Measurements from ENCODE around the gene NR4A3. TPM values are rescaled to one million over a fixed set of nuclear protein-coding genes. Genes with fewer than 3 reads are reported as not detected.

Gene NR4A3
- total RNA-seq, 1 donor from 2014 or later = 2.0 TPM

- TF ChIP-seq CTCF (conservative IDR thresholded peaks at IDR 0.05) = no peak
- DNase-seq (ENCODE audit: extremely low spot score, unreplicated experiment) = no peak
- Mint-ChIP-seq H3K4me1 (ENCODE audit: unreplicated experiment) (peaks cover 5% of the 10 kb centered on the region), H3K27me3 (no peaks in the 10 kb centered on the region), H3K9me3 (no peaks in the 10 kb centered on the region), H3K27ac (no peak overlapping the region), H3K36me3 (peaks cover 14% of the 10 kb centered on the region), H3K4me3 (no peak overlapping the region)
Measured at GRCh38 chr9:99809586-99810319, 11.9 kb upstream of the NR4A3 start.

GRCh38 chr9:99811172-99811571 is 10.5 kb upstream of the NR4A3 start:
- no peaks in the 10 kb centered on the region for H3K27me3 Mint-ChIP-seq
- H3K4me3 Mint-ChIP-seq = no peak overlapping the region
- no peak overlapping the region for H3K27ac Mint-ChIP-seq
- no peaks in the 10 kb centered on the region for H3K9me3 Mint-ChIP-seq
- DNase-seq (ENCODE audit: extremely low spot score, unreplicated experiment) = no peak
- peaks cover 7% of the 10 kb centered on the region for H3K4me1 Mint-ChIP-seq (ENCODE audit: unreplicated experiment)
- H3K36me3 Mint-ChIP-seq = peaks cover 9% of the 10 kb centered on the region
- TF ChIP-seq CTCF (conservative IDR thresholded peaks at IDR 0.05) = no peak

DNA sequence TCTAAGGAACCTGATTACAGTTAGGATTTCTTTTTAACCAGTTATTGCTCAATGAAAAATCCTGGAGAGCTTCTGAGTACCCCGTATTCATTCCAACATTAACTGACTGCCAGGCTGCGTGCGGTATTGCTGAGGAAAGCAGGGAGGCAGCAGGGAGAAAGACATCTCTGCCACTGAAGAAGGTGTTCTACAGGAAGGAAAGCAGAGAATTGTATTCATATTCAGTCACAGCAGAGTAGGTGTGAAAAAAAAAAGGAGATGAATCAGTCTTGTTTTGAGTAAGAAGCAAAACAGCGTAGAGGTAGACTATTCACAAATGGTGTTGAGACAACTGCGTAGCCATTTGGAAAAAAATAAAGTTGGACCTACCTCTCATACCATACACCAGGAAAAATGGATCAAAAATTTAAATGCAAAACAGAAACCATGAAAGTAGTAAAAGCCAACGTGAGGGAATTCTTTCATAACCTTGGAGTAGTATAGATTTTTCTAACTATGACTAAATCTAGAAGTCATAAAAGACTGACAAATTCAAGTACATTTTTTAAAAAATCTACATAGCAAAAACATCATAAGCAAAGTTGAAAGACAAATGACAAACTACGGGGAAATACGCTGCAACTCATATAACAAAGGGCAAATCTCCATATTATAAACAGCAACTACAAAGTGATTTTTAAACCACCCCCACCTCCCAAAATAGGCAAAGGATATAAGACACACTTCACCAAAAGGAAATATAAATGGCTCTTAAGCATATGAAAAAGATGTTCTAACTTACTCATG is 9.9 kb upstream of the NR4A3 start:
- Mint-ChIP-seq H3K27ac (no peak overlapping the region), H3K36me3 (peaks cover 9% of the 10 kb centered on the region), H3K27me3 (no peaks in the 10 kb centered on the region), H3K4me3 (no peak overlapping the region), H3K4me1 (ENCODE audit: unreplicated experiment) (peaks cover 7% of the 10 kb centered on the region), H3K9me3 (no peaks in the 10 kb centered on the region)
- no peak for DNase-seq (ENCODE audit: extremely low spot score, unreplicated experiment)
- TF ChIP-seq CTCF (conservative IDR thresholded peaks at IDR 0.05) = no peak

DNA sequence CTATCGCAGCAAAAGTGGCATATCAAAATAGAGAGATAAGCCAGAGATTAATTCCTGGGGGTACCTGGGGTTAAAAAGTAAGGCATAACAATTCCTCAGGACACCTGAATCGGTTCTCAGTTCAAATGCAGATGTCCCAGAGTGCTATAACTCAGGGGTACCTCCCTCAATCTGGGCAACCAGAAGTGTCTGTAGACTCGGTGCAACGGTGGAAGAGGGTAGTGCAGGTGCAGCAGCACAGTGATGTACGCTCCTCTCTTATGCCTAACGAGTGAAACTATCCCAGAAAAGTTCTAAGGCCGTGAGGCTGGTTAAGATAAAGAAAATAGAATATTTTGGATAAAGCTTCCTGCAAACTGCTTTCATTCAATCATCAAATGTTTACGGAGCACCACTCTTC is 7.9 kb upstream of the NR4A3 start:
- TF ChIP-seq CTCF (conservative IDR thresholded peaks at IDR 0.05) = no peak
- no peak overlapping the region for H3K27ac Mint-ChIP-seq
- H3K36me3 Mint-ChIP-seq = no peaks in the 10 kb centered on the region
- H3K27me3 Mint-ChIP-seq = no peaks in the 10 kb centered on the region
- peaks cover 10% of the 10 kb centered on the region for H3K4me1 Mint-ChIP-seq (ENCODE audit: unreplicated experiment)
- H3K4me3 Mint-ChIP-seq = no peak overlapping the region
- no peaks in the 10 kb centered on the region for H3K9me3 Mint-ChIP-seq
- no peak for DNase-seq (ENCODE audit: extremely low spot score, unreplicated experiment)

- H3K4me1 Mint-ChIP-seq (ENCODE audit: unreplicated experiment) = peaks cover 10% of the 10 kb centered on the region
- no peak overlapping the region for H3K4me3 Mint-ChIP-seq
- H3K27ac Mint-ChIP-seq = no peak overlapping the region
- no peak for TF ChIP-seq CTCF (conservative IDR thresholded peaks at IDR 0.05)
- no peaks in the 10 kb centered on the region for H3K9me3 Mint-ChIP-seq
- DNase-seq (ENCODE audit: extremely low spot score, unreplicated experiment) = no peak
- H3K36me3 Mint-ChIP-seq = no peaks in the 10 kb centered on the region
- H3K27me3 Mint-ChIP-seq = no peaks in the 10 kb centered on the region
Measured at GRCh38 chr9:99814359-99814758, 7.3 kb upstream of the NR4A3 start.

All from type B pancreatic cell (in vitro differentiated cells).